ENCODE data around the gene TAS2R7.

Gene TAS2R7

DNA sequence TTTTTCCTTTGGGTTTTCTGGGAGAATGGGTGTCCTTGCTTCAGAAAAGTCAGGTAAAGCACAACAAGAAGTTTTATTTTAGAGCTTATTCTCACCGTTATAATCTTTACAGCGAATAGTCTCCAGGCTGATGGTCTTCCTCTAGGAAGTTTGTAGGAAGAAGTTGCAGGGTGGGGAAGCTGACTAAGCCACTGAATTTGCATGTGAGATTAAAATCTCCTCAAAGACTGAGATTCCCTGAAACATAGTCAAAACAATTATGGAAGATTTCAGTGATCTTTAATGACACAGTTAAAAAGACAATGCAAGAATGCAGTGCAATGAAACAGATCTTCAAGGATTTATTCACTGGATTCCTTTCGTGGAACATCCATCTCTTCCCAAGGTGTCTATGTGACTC is 22.5 kb upstream of the TAS2R7 start:
- H2AFZ ChIP-seq (ENCODE audit: insufficient read depth, low read length, poor library complexity), result no peak overlapping the region
- no CpG with 5 or more reads among the region's 3 CpGs for WGBS (ENCODE audit: extremely low coverage, insufficient coverage, insufficient read length)
- H4K12ac ChIP-seq (ENCODE audit: low read depth, low read length), result no peak overlapping the region
- DNase-seq, result no peak
- H3K27ac ChIP-seq (ENCODE audit: low read depth, low read length), result no peak overlapping the region
- H3K18ac ChIP-seq (ENCODE audit: low read length), result no peak overlapping the region
- no peaks in the 10 kb centered on the region for H3K79me1 ChIP-seq (ENCODE audit: low read length)
- no peaks in the 10 kb centered on the region for H3K36me3 ChIP-seq (ENCODE audit: control insufficient read depth in 1 of 2, insufficient read depth in 2 of 2, low read length in 2 of 2)
- no peak overlapping the region for H2BK120ac ChIP-seq (ENCODE audit: insufficient read depth, low read length, poor library complexity)
- H3K4me2 ChIP-seq (ENCODE audit: low read length), result no peak overlapping the region
- H4K91ac ChIP-seq (ENCODE audit: low read depth, low read length), result no peak overlapping the region
- no peaks in the 10 kb centered on the region for H3K4me1 ChIP-seq (ENCODE audit: control insufficient read depth in 1 of 2, insufficient read depth in 2 of 2, low read length in 2 of 2)
- no peak overlapping the region for H3K23ac ChIP-seq (ENCODE audit: low read length)
- H2AK5ac ChIP-seq (ENCODE audit: low read length), result no peak overlapping the region
- no peak overlapping the region for H3K9ac ChIP-seq (ENCODE audit: low read length)
- H3K79me2 ChIP-seq (ENCODE audit: control insufficient read depth, insufficient read depth, low read length, poor library complexity), result no peaks in the 10 kb centered on the region
- no peaks in the 10 kb centered on the region for H3K9me3 ChIP-seq (ENCODE audit: insufficient read depth, low read depth, low read length)
- H3K14ac ChIP-seq (ENCODE audit: low read length), result no peak overlapping the region
- no peak overlapping the region for H2BK5ac ChIP-seq (ENCODE audit: low read depth, low read length, poor library complexity)
- no peaks in the 10 kb centered on the region for H3K27me3 ChIP-seq (ENCODE audit: insufficient read depth, low read length)
- no peak overlapping the region for H3K4me3 ChIP-seq (ENCODE audit: low read depth, low read length)
- no peak overlapping the region for H3K4ac ChIP-seq (ENCODE audit: low read depth, low read length)
- no peak overlapping the region for H2BK12ac ChIP-seq (ENCODE audit: low read length)
- no peak overlapping the region for H4K8ac ChIP-seq (ENCODE audit: low read depth, low read length)

DNA sequence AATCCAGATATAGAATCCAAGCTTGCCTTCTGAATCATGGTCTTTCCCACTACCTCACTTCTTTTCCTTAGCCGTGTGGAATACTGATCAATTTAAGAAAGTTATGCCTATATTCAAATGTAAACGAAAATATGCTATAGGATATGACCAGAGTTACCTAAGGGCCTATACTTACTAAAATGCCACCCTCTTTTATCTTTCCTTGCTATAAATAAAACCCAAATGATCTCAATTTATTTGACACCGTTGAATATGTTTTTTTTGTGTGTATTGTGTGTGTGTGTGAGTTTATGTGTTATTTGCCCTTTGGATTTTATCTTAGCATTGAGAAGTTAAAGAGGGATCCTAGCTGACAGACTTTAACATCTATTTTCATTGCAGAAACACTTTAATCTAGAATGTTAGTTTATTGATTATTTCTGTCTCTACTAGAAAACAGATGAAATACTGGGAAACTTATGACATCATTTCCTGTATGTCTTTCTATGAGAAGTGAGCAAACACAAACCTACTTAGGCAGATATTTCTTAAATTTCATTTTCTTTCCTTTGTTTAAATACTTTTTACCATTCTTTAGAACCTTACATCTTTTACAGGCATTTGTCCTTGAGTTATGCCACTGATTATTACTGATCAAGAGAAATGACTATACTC is 9.6 kb upstream of the TAS2R7 start:
- Histone ChIP-seq H3K4me2 (ENCODE audit: low read length) (no peak overlapping the region), H3K14ac (ENCODE audit: low read length) (no peak overlapping the region), H2AFZ (ENCODE audit: insufficient read depth, low read length, poor library complexity) (no peak overlapping the region), H3K18ac (ENCODE audit: low read length) (no peak overlapping the region), H3K9ac (ENCODE audit: low read length) (no peak overlapping the region), H3K27ac (ENCODE audit: low read depth, low read length) (no peak overlapping the region), H4K8ac (ENCODE audit: low read depth, low read length) (no peak overlapping the region), H3K4ac (ENCODE audit: low read depth, low read length) (no peak overlapping the region), H3K79me2 (ENCODE audit: control insufficient read depth, insufficient read depth, low read length, poor library complexity) (no peaks in the 10 kb centered on the region), H3K4me1 (ENCODE audit: control insufficient read depth in 1 of 2, insufficient read depth in 2 of 2, low read length in 2 of 2) (no peaks in the 10 kb centered on the region), H2BK12ac (ENCODE audit: low read length) (no peak overlapping the region), H2AK5ac (ENCODE audit: low read length) (no peak overlapping the region), H2BK5ac (ENCODE audit: low read depth, low read length, poor library complexity) (no peak overlapping the region), H4K91ac (ENCODE audit: low read depth, low read length) (no peak overlapping the region), H4K12ac (ENCODE audit: low read depth, low read length) (no peak overlapping the region), H3K79me1 (ENCODE audit: low read length) (no peaks in the 10 kb centered on the region), H2BK120ac (ENCODE audit: insufficient read depth, low read length, poor library complexity) (no peak overlapping the region), H3K23ac (ENCODE audit: low read length) (no peak overlapping the region), H3K4me3 (ENCODE audit: low read depth, low read length) (no peak overlapping the region), H3K27me3 (ENCODE audit: insufficient read depth, low read length) (no peaks in the 10 kb centered on the region), H3K36me3 (ENCODE audit: control insufficient read depth in 1 of 2, insufficient read depth in 2 of 2, low read length in 2 of 2) (peaks cover 0 to 2% of the 10 kb centered on the region in 2 experiments), H3K9me3 (ENCODE audit: insufficient read depth, low read depth, low read length) (peaks cover 2% of the 10 kb centered on the region)
- WGBS (ENCODE audit: extremely low coverage, insufficient coverage, insufficient read length), result no CpG with 5 or more reads among the region's 3 CpGs
- no peak for DNase-seq

GRCh38 chr12:10810068-10810467 is 7.6 kb upstream of the TAS2R7 start, which contains the start of gene TAS2R9:
Gene TAS2R9 (minus strand): TSS chr12:10810168. CDS start chr12:10810075, 93 bp downstream.
- Histone ChIP-seq H3K79me2 (ENCODE audit: control insufficient read depth, insufficient read depth, low read length, poor library complexity) (no peaks in the 10 kb centered on the region), H2BK12ac (ENCODE audit: low read length) (no peak within 1 kb of the TSS), H3K4ac (ENCODE audit: low read depth, low read length) (no peak within 1 kb of the TSS), H2AFZ (ENCODE audit: insufficient read depth, low read length, poor library complexity) (no peak within 1 kb of the TSS), H2BK120ac (ENCODE audit: insufficient read depth, low read length, poor library complexity) (no peak within 1 kb of the TSS), H3K9me3 (ENCODE audit: insufficient read depth, low read depth, low read length) (no peaks in the 10 kb centered on the region), H3K4me3 (ENCODE audit: low read depth, low read length) (no peak within 1 kb of the TSS), H3K27me3 (ENCODE audit: insufficient read depth, low read length) (no peaks in the 10 kb centered on the region), H3K14ac (ENCODE audit: low read length) (no peak within 1 kb of the TSS), H2BK5ac (ENCODE audit: low read depth, low read length, poor library complexity) (no peak within 1 kb of the TSS), H3K4me2 (ENCODE audit: low read length) (no peak within 1 kb of the TSS), H3K27ac (ENCODE audit: low read depth, low read length) (no peak within 1 kb of the TSS), H3K36me3 (ENCODE audit: control insufficient read depth in 1 of 2, insufficient read depth in 2 of 2, low read length in 2 of 2) (no peaks in the 10 kb centered on the region), H3K4me1 (ENCODE audit: control insufficient read depth in 1 of 2, insufficient read depth in 2 of 2, low read length in 2 of 2) (no peaks in the 10 kb centered on the region), H2AK5ac (ENCODE audit: low read length) (no peak within 1 kb of the TSS), H4K91ac (ENCODE audit: low read depth, low read length) (no peak within 1 kb of the TSS), H4K12ac (ENCODE audit: low read depth, low read length) (no peak within 1 kb of the TSS), H3K9ac (ENCODE audit: low read length) (no peak within 1 kb of the TSS), H3K79me1 (ENCODE audit: low read length) (no peaks in the 10 kb centered on the region), H3K23ac (ENCODE audit: low read length) (no peak within 1 kb of the TSS), H3K18ac (ENCODE audit: low read length) (no peak within 1 kb of the TSS), H4K8ac (ENCODE audit: low read depth, low read length) (no peak within 1 kb of the TSS)
- no peak for DNase-seq

DNA sequence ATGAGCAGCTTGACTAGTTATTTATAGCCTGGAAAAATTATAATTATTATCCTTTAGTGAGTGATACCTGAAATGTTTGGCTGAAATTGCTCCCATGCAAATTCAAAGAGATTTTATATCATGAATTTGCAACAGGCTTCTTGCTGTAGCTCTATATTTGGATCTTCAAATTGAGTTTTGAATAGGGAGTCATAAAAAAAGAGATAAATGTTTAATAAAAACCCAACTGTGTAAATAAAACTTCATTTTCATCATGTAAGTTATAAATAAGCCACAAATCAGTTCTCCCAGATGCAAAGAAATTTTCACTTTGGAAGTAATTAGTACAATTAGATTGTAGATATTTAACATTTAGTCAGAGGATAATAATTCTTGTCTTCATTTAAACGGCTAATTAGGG is 4.8 kb upstream of the TAS2R7 start, which contains the start of gene TAS2R8:
Gene TAS2R8 (minus strand): TSS at position 101 of the 400 bp plus-strand sequence. CDS start 306 bp downstream, outside the sequence.
- H2AK5ac ChIP-seq (ENCODE audit: low read length), result no peak within 1 kb of the TSS
- no peak within 1 kb of the TSS for H4K12ac ChIP-seq (ENCODE audit: low read depth, low read length)
- H2BK120ac ChIP-seq (ENCODE audit: insufficient read depth, low read length, poor library complexity), result no peak within 1 kb of the TSS
- no peak for DNase-seq
- no peak within 1 kb of the TSS for H4K91ac ChIP-seq (ENCODE audit: low read depth, low read length)
- no peak within 1 kb of the TSS for H2AFZ ChIP-seq (ENCODE audit: insufficient read depth, low read length, poor library complexity)
- no peak within 1 kb of the TSS for H3K27ac ChIP-seq (ENCODE audit: low read depth, low read length)
- H3K23ac ChIP-seq (ENCODE audit: low read length), result no peak within 1 kb of the TSS
- whole genome bisulfite sequencing (ENCODE audit: extremely low coverage, insufficient coverage, insufficient read length), result no CpG with 5 or more reads among the region's 1 CpG
- H3K14ac ChIP-seq (ENCODE audit: low read length), result no peak within 1 kb of the TSS
- H2BK12ac ChIP-seq (ENCODE audit: low read length), result no peak within 1 kb of the TSS
- H3K4me2 ChIP-seq (ENCODE audit: low read length), result no peak within 1 kb of the TSS
- H3K79me2 ChIP-seq (ENCODE audit: control insufficient read depth, insufficient read depth, low read length, poor library complexity), result no peaks in the 10 kb centered on the region
- no peak within 1 kb of the TSS for H3K4ac ChIP-seq (ENCODE audit: low read depth, low read length)
- H2BK5ac ChIP-seq (ENCODE audit: low read depth, low read length, poor library complexity), result no peak within 1 kb of the TSS
- H3K79me1 ChIP-seq (ENCODE audit: low read length), result no peaks in the 10 kb centered on the region
- no peaks in the 10 kb centered on the region for H3K27me3 ChIP-seq (ENCODE audit: insufficient read depth, low read length)
- H3K4me3 ChIP-seq (ENCODE audit: low read depth, low read length), result no peak within 1 kb of the TSS
- H3K4me1 ChIP-seq (ENCODE audit: control insufficient read depth in 1 of 2, insufficient read depth in 2 of 2, low read length in 2 of 2), result no peaks in the 10 kb centered on the region
- no peaks in the 10 kb centered on the region for H3K36me3 ChIP-seq (ENCODE audit: control insufficient read depth in 1 of 2, insufficient read depth in 2 of 2, low read length in 2 of 2)
- H3K18ac ChIP-seq (ENCODE audit: low read length), result no peak within 1 kb of the TSS
- H3K9ac ChIP-seq (ENCODE audit: low read length), result no peak within 1 kb of the TSS
- H3K9me3 ChIP-seq (ENCODE audit: insufficient read depth, low read depth, low read length), result no peaks in the 10 kb centered on the region
- no peak within 1 kb of the TSS for H4K8ac ChIP-seq (ENCODE audit: low read depth, low read length)

All from trophoblast cell (in vitro differentiated cells and primary cell).